HTERT RPE-1 (cell line): Measurements from ENCODE around the gene HNRNPCL1.
"Not testable (repeated sequence)": the region's sequence is repeated elsewhere in the genome, so short reads cannot be mapped to it uniquely, and the experiment has no call there.

Source experiments
- in situ Hi-C: fragments of 300-500 bp; cut with MboI; formaldehyde crosslinking; loops from 4 replicates; pipeline ENCODE4 v1.14.3; 2020; ENCODE audit warnings: low sequenced_read_pairs

HNRNPCL1 gene

DNA sequence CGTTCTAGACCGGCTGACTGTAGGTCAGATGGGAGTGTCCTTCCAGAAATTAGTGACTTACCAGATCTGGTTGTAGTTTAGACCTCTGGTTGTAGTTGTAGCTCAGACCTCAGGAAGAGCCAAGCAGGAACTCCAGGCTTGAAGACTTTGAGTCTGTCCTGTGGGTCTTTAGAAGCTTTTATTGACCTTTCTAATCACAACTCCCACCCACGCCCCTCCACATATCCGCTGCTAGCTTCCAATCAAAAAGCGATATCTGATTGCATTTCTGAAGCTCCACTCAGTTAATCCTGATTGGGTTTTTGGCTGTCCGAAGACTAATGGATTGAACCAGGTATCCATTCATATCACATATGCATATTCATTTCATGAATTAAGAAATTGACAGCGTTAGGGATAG, at the start of gene HNRNPCL1:
HNRNPCL1 (minus strand) TSS at position 101 of the 400 bp plus-strand sequence. CDS start 431 bp downstream, outside the sequence.
- in situ Hi-C loops: not testable (repeated sequence)

DNA sequence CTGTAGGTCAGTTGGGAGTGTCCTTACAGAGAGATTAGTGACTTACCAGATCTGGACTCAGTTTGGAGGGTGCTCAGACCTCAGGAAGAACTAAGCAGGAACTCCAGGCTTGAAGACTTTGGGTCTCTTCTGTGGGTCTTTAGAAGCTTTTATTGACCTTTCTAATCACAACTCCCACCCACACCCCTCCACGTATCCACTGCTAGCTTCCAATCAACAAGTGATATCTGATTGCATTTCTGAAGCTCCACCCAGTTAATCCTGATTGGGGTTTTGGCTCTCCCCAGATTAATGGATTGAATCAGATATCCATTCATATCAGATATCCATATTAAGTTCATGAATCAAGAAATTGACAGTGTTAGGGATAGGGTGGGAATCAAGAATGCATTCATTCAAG, 49.6 kb upstream of the HNRNPCL1 start, which contains the start of gene PRAMEF10:
PRAMEF10 (minus strand) TSS at position 101 of the 400 bp plus-strand sequence. CDS start 2,423 bp downstream, outside the sequence.
- in situ Hi-C loops: not testable (repeated sequence)

DNA sequence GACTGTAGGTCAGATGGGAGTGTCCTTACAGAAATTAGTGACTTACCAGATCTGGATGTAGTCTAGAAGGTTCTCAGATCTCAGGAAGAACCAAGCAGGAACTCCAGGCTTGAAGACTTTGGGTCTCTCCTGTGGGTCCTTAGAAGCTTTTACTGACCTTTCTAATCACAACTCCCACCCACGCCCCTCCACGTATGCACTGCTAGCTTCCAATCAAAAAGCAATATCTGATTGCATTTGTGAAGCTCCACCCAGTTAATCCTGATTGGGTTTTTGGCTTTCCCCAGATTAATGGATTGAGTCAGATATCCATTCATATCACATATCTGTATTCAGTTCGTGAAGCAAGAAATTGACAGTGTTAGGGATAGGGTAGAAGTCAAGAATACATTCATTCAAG, 37.6 kb upstream of the HNRNPCL1 start, which contains the start of gene PRAMEF4:
PRAMEF4 (minus strand) TSS at position 101 of the 400 bp plus-strand sequence. CDS start 2,807 bp downstream, outside the sequence.
- in situ Hi-C loops: not testable (repeated sequence)

DNA sequence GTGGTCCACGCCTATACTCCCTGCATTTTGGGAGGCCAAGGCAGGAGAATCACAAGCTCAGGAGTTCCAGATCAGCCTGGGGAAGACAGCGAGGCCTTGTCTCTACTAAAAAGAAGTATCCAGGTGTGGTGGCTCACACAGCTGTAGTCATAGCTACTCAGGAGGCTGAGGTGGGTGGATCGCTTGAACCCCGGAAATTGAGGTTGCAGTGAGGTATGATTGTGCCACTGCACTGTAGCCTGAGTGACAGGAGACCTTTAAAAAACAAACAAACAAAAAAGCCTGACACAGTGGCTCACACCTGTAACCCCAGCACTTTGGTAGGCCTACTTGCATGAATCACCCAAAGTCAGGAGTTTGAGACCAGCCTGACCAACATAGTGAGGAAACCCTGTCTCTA, 29.9 kb upstream of the HNRNPCL1 start:
- in situ Hi-C loops: not testable (repeated sequence)

DNA sequence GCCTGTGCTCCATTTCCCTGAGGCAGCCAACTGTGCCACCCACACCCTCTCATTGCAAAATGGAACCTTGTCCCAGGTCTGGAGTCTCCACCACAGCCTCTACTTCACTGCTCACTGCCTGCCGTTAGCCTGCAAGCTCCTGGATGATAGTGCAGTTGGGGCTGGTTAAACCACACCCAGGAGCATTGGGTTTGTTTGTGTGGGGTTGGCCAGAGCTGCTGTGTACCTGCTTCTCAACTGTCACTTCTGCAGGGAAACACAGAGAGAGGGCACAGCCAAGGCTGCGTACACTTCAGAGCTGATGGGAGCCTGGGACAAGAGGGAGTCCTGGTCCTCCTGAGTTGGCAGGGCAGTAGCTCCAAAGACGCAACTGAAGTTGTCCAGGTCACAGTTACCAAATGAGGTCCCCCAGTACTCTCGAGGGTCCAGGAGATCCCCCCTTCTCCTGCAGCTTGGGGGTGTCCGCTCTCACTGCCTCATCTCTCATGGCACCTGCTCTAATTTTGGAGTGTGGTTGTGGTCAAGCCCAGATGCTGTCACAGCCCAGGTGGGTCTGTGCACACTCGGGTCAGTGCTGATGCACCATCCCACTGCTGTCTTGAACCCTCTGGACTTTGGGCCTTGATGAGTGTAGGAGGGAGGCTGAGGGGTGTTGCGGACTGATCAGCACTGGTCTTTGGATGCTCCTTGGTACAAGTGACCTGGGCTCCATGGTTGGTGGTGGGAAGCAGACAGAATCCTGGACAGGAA, 14.8 kb upstream of the HNRNPCL1 start:
- in situ Hi-C loops: not testable (repeated sequence)

GRCh38 chr1:12856786-12857185, 8.3 kb upstream of the HNRNPCL1 start, which contains the start of gene PRAMEF2:
Gene PRAMEF2 (plus strand): TSS chr1:12857086. CDS start chr1:12859010, 1,924 bp downstream.
- in situ Hi-C loops: not testable (repeated sequence)

- in situ Hi-C loops: no loop called here
These were observed 3.3 kb upstream of the HNRNPCL1 start for GRCh38 chr1:12851779-12852178.

GRCh38 chr1:12833251-12833650, 15.3 kb downstream of the HNRNPCL1 start:
- in situ Hi-C loops: not testable (repeated sequence)

- in situ Hi-C loops: not testable (repeated sequence)
These were observed 17.2 kb downstream of the HNRNPCL1 start, which contains the start of gene PRAMEF11 for GRCh38 chr1:12831310-12831709. Gene PRAMEF11 (minus strand): TSS chr1:12831410. CDS start chr1:12828789, 2,621 bp downstream.

DNA sequence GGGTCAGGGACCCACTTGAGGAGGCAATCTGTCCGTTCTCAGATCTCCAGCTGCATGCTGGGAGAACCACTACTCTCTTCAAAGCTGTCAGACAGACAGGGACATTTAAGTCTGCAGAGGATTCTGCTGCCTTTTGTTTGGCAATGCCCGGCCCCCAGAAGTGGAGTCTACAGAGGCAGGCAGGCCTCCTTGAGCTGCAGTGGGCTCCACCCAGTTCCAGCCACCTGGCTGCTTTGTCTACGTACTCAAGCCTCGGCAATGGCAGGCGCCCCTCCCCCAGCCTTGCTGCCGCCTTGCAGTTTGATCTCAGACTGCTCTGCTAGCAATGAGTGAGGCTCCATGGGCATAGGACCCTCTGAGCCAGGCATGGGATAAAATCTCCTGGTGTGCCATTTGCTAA, 29.5 kb downstream of the HNRNPCL1 start:
- in situ Hi-C loops: not testable (repeated sequence)

DNA sequence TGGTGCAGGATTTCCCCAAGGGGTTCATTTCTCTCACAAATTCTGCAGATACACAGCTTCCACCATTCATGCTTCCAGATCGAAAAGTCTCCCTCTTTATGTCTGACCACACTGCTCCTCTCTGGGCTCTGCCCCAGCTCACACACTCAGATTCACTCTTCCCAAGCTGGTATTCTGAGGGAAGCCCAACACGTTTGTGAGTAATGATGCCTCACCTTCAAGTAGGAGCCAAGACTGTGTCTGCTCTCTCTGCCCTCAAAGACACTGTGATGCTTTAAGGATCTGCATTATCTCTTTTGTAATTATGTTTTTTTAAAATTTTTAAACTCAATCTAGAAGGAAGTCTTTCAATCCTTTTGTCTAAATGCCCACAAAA, 37.1 kb downstream of the HNRNPCL1 start:
- in situ Hi-C loops: no loop called here

DNA sequence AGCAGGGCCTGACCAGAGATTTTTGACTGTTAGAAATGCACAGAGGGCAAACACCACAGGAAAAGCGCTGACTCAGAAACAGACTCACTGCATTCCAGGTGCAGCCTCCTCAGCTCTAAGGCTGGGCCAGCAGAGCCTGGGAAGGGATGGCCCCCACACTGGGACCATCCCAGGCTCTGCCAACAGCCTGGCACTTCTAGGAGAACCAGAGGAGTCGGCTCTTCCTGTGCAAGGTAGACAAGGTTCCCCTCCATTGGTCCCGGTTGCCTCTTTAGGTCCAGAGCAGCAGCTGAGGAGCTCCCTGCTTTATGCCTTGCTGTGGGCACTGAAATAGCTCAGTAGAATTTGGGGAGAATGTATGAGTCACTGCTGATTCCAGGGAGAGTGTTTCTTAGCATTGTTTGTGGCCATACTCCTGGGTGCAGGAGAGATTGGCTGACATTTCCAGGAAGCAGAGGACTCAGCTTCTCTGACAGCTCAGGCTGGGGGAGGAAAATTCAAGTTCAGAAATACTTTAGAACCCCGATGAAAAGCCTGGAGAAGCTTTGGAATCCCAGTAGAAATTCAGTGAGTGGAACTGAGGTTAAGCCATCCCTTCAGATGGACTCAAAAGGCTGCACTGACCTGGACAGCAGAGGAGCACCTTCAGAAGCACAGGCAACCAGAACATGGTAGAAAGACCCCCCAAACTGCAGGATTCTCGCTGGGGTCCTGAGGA, 37.7 kb downstream of the HNRNPCL1 start:
- in situ Hi-C loops: no loop called here

- in situ Hi-C loops: no loop called here
These were observed 38.6 kb downstream of the HNRNPCL1 start for GRCh38 chr1:12809933-12810332.

DNA sequence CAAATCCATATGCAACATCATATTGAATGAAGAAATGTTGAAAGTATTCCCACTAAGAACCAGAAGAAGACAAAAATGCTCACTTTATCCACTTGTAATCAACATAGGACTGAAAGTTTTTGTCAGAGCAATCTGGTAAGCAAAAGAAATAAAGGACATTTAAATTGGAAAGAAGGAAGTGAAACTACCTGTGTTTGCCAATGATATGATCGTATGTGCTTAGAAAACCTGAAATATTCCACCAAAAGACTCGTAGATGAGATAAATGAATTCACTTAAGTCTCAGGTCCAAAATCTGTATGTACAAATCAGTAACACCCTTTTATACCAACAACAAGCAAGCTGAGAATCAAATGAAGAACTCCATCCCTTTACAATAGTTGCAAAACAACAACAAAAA, 48.8 kb downstream of the HNRNPCL1 start:
- in situ Hi-C loops: no loop called here

DNA sequence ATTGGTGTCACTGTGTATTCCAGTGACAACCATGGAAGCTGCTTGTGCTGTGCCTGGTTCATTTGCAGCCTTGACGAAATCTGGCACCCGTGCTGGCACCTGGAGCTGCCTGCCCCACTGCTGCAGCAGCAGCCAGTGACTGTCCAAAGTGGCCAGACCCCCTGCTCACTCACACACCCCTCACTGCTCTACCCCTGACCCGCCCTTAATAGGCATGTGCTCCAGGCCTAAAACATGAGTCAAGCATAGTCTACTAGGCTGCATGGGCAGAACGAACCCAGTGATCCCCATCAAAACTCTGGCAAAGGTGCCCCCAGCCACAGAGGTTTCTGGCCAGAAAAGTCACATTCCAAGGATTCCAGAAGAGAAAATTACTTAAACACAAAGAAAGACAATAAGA, 49.6 kb downstream of the HNRNPCL1 start:
- in situ Hi-C loops: no loop called here
